ENCODE results near the gene ACAA1. TPM values are rescaled to one million over a fixed set of nuclear protein-coding genes. Genes with fewer than 3 reads are reported as not detected.
"Not testable (repeated sequence)": the region's sequence is repeated elsewhere in the genome, so short reads cannot be mapped to it uniquely, and the experiment has no call there.

The ACAA1 gene
- total RNA-seq, 1 donor from 2014 or later, result 54.2 TPM

DNA sequence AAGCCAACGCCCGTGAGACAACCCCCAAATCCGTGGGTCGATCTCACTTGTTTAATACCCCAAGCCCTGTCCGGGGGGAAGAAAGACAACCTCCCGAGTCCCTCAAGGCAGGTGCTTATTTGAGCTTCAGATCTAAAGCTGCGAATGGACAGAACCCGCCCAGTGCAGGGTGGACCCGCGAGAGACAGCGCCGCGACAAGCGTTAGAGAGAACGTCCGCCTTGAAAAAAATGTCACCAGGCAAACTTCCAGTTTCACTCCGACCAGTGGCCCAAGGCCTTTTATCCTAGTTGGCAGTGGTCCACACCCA, 27.7 kb upstream of the ACAA1 start:
- peak overlapping the region; percentile 43 for H3K4me3 ChIP-seq (ENCODE audit: low read depth, low read length)
- no peak for FAIRE-seq
- H3K27me3 ChIP-seq (ENCODE audit: control insufficient read depth, insufficient read depth, low read length), result no peaks in the 10 kb centered on the region
- no peak for DNase-seq (ENCODE audit: low read depth)
- H3K36me3 ChIP-seq (ENCODE audit: control insufficient read depth, insufficient read depth, low read length), result no peaks in the 10 kb centered on the region
- TF ChIP-seq, protein P1, sequence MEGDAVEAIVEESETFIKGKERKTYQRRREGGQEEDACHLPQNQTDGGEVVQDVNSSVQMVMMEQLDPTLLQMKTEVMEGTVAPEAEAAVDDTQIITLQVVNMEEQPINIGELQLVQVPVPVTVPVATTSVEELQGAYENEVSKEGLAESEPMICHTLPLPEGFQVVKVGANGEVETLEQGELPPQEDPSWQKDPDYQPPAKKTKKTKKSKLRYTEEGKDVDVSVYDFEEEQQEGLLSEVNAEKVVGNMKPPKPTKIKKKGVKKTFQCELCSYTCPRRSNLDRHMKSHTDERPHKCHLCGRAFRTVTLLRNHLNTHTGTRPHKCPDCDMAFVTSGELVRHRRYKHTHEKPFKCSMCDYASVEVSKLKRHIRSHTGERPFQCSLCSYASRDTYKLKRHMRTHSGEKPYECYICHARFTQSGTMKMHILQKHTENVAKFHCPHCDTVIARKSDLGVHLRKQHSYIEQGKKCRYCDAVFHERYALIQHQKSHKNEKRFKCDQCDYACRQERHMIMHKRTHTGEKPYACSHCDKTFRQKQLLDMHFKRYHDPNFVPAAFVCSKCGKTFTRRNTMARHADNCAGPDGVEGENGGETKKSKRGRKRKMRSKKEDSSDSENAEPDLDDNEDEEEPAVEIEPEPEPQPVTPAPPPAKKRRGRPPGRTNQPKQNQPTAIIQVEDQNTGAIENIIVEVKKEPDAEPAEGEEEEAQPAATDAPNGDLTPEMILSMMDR (IDR thresholded peaks at IDR 0.05; ENCODE audit: insufficient read depth, low read length, severe bottlenecking), result no peak

DNA sequence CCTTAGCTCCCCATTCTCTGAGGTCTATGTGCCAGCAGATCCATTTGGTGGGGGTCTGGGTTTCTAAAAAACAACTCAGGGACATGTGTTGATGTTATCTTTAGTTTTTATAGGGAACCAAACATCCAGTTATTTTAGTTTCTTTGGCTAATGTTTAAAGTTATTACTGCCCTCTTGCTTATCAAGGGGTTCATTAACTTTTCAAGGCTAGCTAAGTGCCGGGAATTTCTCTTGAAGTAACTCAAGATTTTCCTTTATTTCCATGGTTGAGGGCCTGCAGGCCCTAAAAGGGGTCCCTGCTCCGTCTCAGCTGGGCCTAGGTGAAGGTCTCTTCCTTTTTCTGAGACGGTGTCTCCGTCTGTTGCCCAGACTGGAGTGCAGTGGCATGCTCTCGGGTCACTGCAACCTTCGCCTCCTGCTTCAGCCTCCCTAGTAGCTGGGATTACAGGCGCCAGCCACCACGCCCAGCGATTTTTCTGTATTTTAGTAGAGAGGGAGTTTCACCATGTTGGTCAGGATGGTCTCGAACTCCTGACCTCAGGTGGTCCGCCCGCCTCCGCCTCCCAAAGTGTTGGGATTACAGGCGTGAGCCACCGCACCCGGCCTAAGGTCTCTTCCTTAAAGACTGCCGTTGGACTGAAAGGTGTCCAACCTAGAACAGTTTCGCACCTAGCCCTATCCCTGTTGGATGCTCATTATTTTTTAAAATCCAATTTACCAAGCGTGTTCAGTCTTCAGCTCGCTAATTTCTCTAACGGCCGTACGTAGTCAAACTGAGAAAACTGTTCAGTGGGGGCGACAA, 27.1 kb upstream of the ACAA1 start:
- Histone ChIP-seq H3K27me3 (ENCODE audit: control insufficient read depth, insufficient read depth, low read length) (no peaks in the 10 kb centered on the region), H3K4me3 (ENCODE audit: low read depth, low read length) (peak overlapping the region; percentile 43), H3K36me3 (ENCODE audit: control insufficient read depth, insufficient read depth, low read length) (no peaks in the 10 kb centered on the region)
- DNase-seq (ENCODE audit: low read depth) (no peak), FAIRE-seq (no peak)
- TF ChIP-seq, protein P1 (IDR thresholded peaks at IDR 0.05; ENCODE audit: insufficient read depth, low read length, severe bottlenecking), result no peak

DNA sequence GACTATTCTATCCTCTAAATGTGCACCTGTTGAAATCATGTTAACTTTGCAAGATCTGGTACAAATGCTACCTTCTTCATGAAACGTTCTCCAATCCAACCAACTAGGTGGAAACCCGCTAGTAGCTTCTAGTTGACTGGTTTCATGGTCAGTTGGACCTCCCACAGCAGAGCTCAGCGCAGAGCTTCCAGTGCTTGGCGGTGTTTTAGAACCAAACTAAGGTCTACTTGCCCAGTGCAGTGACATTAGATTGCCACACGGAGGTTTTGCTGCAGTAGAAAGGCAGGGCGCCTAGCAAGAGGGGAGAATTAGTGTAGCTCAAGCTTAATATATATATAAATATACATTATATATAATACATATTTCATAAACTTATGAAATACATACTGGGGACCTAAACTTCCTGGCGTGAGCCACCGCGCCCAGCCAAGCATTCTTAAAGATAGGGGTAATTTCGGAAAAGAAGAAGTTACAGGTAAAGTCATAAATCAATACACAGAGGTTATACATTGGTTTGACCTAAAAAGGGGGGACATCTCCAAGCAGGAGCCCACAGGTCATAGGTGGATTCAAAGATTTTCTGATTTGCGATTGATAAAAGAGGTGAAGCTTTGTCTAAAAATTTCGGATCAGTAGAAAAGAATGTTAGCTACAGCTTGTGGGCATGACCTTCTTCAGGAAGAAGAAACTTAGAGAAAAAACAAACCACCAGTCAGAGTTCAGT, 26.4 kb upstream of the ACAA1 start:
- Histone ChIP-seq H3K4me3 (ENCODE audit: low read depth, low read length) (no peak overlapping the region), H3K27me3 (ENCODE audit: control insufficient read depth, insufficient read depth, low read length) (no peaks in the 10 kb centered on the region), H3K36me3 (ENCODE audit: control insufficient read depth, insufficient read depth, low read length) (no peaks in the 10 kb centered on the region)
- TF ChIP-seq, protein P1 (IDR thresholded peaks at IDR 0.05; ENCODE audit: insufficient read depth, low read length, severe bottlenecking), result peak; percentile 24
- FAIRE-seq (no peak), DNase-seq (ENCODE audit: low read depth) (no peak)

DNA sequence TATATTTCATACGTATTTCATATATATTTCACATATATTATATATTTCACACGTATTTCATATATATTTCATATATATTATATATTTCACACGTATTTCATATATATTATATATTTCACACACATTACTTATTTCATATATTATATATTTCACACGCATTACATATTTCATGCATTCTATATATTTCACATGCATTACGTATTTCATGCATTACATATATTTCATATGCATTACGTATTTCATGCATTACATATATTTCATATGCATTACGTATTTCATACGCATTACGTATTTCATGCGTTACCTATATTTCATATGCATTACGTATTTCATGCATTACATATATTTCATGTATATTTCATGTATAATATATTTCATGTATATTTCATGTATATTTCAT, 23.8 kb upstream of the ACAA1 start:
- not testable (repeated sequence) for H3K36me3 ChIP-seq (ENCODE audit: control insufficient read depth, insufficient read depth, low read length); H3K27me3 ChIP-seq (ENCODE audit: control insufficient read depth, insufficient read depth, low read length); H3K4me3 ChIP-seq (ENCODE audit: low read depth, low read length); DNase-seq (ENCODE audit: low read depth); FAIRE-seq

DNA sequence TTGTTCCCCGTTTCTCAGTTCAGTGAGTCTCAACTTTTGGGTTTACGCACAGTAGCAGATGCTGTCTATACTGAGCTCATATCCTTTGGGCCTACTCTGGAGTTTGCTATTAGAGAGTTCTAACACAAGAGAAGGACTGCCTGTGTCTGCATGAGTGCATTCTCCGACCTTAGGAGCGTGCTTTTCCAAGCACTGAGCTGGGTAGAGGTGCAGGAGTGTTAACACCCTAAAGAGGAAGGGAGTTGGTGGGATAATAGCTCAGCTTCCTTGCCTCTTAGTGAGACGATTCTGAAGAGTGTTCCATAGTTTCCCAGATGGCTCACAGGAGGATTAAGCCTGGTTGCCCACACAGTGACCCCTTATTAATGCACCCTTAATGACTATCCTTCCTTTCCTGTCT, 21.5 kb upstream of the ACAA1 start:
- Histone ChIP-seq H3K27me3 (ENCODE audit: control insufficient read depth, insufficient read depth, low read length) (no peaks in the 10 kb centered on the region), H3K4me3 (ENCODE audit: low read depth, low read length) (no peak overlapping the region), H3K36me3 (ENCODE audit: control insufficient read depth, insufficient read depth, low read length) (no peaks in the 10 kb centered on the region)
- FAIRE-seq (peak; percentile 89), DNase-seq (ENCODE audit: low read depth) (no peak)
- TF ChIP-seq, protein P1 (IDR thresholded peaks at IDR 0.05; ENCODE audit: insufficient read depth, low read length, severe bottlenecking), result no peak

DNA sequence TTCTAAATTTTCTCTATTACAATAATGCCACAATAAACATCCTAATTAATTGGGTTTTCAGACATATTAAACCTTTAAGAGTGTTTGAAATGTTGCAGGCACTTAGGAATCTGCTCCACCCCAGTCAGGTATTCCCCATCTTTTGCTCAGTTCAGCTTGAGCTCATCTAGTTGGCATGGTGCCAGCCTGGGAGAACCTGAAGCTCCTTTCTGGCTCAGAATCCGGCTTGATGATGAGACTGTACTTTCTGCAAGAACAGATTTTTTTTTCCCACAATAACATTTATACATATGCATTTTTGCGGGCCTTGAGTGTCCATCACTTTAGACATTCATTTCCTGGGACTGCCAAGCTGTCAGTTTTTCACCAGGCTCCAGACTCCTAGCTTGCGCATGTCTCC, 20.7 kb upstream of the ACAA1 start:
- H3K36me3 ChIP-seq (ENCODE audit: control insufficient read depth, insufficient read depth, low read length), result no peaks in the 10 kb centered on the region
- no peaks in the 10 kb centered on the region for H3K27me3 ChIP-seq (ENCODE audit: control insufficient read depth, insufficient read depth, low read length)
- FAIRE-seq, result no peak
- TF ChIP-seq, protein P1 (IDR thresholded peaks at IDR 0.05; ENCODE audit: insufficient read depth, low read length, severe bottlenecking), result no peak
- H3K4me3 ChIP-seq (ENCODE audit: low read depth, low read length), result no peak overlapping the region
- peak; percentile 84 for DNase-seq (ENCODE audit: low read depth)
